GM19238 (cell line): ENCODE results near the gene PCNX2.

Experiments
- DNase-seq: peaks from one replicate; pipeline ENCODE4 v3.0.0; 2011; ENCODE audit warnings: low spot score; ENCODE audit not compliant: insufficient read length

Gene PCNX2

GRCh38 chr1:232965912-232966217, 329.7 kb downstream of the PCNX2 start:
- DNase-seq, result no peak

- DNase-seq, result no peak
Measured at GRCh38 chr1:232965124-232965911, 330.2 kb downstream of the PCNX2 start.

GRCh38 chr1:232964601-232965000, 330.9 kb downstream of the PCNX2 start:
- no peak for DNase-seq

GRCh38 chr1:232962761-232963745, 332.5 kb downstream of the PCNX2 start:
- no peak for DNase-seq

GRCh38 chr1:232958067-232958466, 337.5 kb downstream of the PCNX2 start:
- DNase-seq, result no peak

GRCh38 chr1:232956081-232956480, 339.4 kb downstream of the PCNX2 start:
- DNase-seq, result no peak

GRCh38 chr1:232954594-232955365, 340.7 kb downstream of the PCNX2 start:
- DNase-seq, result no peak

- no peak for DNase-seq
Measured at GRCh38 chr1:232952514-232953499, 342.7 kb downstream of the PCNX2 start.

- DNase-seq, result no peak
Measured at GRCh38 chr1:232951605-232952004, 343.9 kb downstream of the PCNX2 start.

- DNase-seq, result no peak
Measured at GRCh38 chr1:232951180-232951579, 344.3 kb downstream of the PCNX2 start.

- DNase-seq, result peak; percentile 92
Measured at GRCh38 chr1:232950197-232951176, 345.0 kb downstream of the PCNX2 start, which contains the start of gene NTPCR. TSS of gene NTPCR (plus strand) at chr1:232950611. CDS start at chr1:232950711, 100 bp downstream.

- no peak for DNase-seq
Measured at GRCh38 chr1:232949636-232950196, 345.8 kb downstream of the PCNX2 start.

GRCh38 chr1:232944347-232944746, 351.2 kb downstream of the PCNX2 start:
- DNase-seq, result no peak

- DNase-seq, result no peak
Measured at GRCh38 chr1:232943679-232944252, 351.8 kb downstream of the PCNX2 start.

- no peak for DNase-seq
Measured at GRCh38 chr1:232942413-232943294, 352.9 kb downstream of the PCNX2 start.

GRCh38 chr1:232940262-232940661, 355.3 kb downstream of the PCNX2 start:
- DNase-seq, result no peak

GRCh38 chr1:232939748-232940147, 355.8 kb downstream of the PCNX2 start:
- DNase-seq, result no peak
